GM12864 (cell line): ENCODE results near the gene GAS6.

Experiments
- DNase-seq: peaks from one replicate; pipeline ENCODE4 v3.0.0-alpha.2; 2011; ENCODE audit warnings: low read depth
- H3K4me3 ChIP-seq: 2 replicates; pipeline ENCODE4 v1.5.1; 2011; ENCODE audit warnings: mild to moderate bottlenecking, low read depth, low read length, control low read depth
- TF ChIP-seq, protein P1 (sequence below): IDR thresholded peaks from 2 replicates; pipeline ENCODE4 v1.5.1; 2011; ENCODE audit warnings: low read depth, mild to moderate bottlenecking, moderate library complexity, low read length, control low read depth, inconsistent platforms; ENCODE audit errors: missing control alignments

GAS6 gene

DNA sequence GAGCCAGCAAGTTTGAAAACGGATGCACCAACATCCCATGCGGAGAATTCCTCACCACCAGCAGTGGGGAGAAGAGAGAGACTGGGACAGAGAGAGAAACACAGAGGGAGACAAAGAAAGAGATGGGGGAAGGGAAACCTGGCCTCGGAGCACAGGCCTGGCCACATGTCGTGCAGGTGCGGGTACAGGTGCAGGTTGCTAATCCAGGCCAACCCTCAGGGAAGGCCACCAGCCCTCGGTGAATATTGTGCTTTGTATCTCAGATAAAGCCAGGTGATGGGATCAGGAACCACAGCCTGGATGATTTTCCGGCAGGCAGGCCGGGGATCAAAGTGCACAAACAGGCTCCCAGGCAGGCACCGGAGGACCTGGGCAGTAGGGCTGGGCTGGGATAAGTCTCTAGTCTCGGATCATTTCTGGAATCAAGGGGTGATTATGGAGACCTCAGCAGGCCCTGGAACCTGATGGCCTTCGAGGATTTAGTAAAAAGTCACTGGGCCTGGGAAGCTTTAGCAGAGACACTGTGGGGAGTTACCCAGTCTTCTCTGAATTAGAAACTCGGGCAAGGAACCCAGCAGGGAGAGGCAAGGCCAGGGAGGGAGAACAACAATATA is 3.7 kb downstream of the GAS6 start:
- no peak overlapping the region for H3K4me3 ChIP-seq
- DNase-seq: no peak
- TF ChIP-seq, protein P1, sequence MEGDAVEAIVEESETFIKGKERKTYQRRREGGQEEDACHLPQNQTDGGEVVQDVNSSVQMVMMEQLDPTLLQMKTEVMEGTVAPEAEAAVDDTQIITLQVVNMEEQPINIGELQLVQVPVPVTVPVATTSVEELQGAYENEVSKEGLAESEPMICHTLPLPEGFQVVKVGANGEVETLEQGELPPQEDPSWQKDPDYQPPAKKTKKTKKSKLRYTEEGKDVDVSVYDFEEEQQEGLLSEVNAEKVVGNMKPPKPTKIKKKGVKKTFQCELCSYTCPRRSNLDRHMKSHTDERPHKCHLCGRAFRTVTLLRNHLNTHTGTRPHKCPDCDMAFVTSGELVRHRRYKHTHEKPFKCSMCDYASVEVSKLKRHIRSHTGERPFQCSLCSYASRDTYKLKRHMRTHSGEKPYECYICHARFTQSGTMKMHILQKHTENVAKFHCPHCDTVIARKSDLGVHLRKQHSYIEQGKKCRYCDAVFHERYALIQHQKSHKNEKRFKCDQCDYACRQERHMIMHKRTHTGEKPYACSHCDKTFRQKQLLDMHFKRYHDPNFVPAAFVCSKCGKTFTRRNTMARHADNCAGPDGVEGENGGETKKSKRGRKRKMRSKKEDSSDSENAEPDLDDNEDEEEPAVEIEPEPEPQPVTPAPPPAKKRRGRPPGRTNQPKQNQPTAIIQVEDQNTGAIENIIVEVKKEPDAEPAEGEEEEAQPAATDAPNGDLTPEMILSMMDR: no peak

DNA sequence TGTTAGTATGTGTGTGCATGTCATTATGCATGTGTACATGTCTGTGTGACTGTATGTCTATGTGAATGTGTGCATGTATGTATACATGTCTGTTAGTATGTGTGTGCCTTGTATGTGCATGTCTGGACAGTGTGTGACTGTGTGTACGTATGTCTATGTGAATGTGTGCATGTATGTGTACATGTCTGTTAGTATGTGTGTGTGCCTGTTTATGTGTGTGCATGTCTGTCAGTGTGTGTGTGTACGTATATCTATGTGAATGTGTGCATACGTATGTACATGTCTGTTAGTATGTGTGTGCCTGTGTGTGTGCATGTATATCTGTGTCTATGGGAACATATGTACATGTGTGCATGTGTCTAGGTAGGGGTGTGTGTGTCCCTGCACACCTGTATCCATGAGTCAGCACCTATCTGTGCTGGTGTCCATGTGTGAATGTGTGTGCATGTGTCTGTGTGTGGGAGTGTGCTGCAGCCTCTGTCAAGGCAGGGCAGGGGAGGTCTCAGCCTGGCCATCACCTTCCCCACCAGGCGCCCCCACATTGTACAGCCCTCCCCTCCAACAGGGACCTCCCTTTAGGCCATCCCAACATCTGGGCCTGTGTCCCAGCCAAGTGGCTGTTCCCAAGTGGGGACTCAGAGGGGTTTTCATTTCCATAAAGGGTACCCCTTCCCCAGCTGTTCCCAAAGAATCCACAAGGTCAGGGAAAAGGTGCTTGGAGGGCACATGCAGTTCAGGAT is 4.4 kb downstream of the GAS6 start:
- TF ChIP-seq, protein P1: no peak
- H3K4me3 ChIP-seq: no peak overlapping the region
- no peak for DNase-seq

DNA sequence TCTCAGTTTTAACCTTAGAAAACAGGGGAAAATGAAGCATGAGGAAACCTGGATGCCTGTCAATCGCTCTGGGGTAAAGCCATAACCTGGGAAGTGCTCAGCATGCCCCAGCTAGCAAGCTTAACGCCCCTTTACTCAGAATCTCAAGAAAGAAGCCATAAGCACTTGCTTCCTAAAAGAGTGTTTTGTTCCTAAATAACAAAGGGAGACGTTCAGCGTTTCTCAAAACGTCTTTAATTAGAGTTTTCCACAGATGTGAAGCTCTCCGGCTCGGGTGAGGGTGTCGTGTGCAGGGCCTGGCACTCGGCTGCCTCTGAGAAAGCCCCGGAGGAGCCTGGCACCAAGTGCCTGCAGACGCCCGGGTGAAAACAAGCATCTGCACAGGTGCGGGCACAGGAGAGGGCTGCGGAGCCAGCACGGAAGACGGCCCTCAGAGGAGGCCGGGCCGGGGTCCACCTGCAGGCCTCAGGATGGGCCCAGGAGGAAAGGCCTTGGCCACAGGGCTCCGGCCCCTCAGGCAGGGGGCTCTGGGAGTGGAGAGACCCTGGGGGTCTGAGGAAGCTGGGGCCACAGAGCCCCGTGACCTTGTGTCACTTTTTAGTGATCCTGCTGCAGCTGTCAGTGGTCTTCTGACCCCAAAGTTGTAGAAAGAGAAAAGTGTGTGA is 6.2 kb downstream of the GAS6 start:
- no peak for DNase-seq
- H3K4me3 ChIP-seq: no peak overlapping the region
- TF ChIP-seq, protein P1: no peak

DNA sequence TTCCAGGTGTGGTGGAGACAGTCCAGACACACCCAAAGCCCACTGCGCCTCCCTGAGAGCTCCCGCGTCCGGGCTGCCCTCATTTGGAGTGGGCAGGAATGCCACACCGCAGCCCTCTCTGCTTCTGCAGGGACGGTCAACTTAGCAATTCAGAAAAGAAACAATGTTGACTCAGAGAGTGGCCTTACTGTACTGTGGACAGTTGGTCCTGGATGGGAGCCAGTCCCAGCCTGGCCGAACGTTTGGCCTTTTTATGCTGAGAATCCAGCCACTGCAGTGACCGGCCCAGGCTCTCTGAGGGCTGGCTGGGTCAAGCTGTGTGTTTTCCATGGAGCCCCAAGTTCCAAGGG is 7.2 kb downstream of the GAS6 start:
- no peak overlapping the region for H3K4me3 ChIP-seq
- no peak for DNase-seq
- TF ChIP-seq, protein P1: no peak

DNA sequence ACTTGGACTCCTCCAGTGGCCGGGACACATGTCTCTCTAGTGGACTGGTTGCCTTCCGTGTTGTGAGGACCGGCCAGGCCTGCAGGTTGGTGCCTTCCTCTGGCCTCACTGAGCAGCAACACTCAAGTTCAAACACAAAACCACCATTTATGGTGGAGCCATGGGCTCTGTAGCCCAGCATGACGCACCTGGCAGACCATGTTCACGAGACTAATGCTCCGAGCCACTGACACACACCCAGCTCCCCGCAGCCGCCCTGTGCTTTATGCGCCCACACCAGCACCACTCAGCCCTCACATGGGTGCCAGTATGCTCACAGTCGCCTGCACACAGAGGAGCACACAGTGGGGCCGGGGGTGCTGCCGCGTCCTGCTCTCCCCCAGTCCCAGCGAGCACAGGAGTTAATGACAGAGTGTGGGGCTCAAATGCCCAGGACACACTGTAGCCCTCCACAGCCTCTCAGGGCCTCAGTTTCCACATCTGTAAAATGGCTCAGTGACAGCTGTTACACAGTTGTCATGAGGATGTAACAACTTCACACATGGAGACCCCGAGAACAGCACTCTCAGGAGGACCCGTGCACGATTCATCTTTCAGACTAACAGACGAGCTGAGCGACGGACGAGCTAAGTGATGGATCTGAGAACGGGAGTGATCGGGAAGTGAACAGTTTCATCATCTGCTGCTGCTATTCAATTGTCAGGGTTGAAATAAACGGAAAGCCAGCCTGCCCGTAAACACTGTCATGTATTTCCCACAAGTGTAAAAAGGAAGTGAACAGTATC is 7.8 kb downstream of the GAS6 start:
- no peak overlapping the region for H3K4me3 ChIP-seq
- DNase-seq: no peak
- TF ChIP-seq, protein P1: no peak

DNA sequence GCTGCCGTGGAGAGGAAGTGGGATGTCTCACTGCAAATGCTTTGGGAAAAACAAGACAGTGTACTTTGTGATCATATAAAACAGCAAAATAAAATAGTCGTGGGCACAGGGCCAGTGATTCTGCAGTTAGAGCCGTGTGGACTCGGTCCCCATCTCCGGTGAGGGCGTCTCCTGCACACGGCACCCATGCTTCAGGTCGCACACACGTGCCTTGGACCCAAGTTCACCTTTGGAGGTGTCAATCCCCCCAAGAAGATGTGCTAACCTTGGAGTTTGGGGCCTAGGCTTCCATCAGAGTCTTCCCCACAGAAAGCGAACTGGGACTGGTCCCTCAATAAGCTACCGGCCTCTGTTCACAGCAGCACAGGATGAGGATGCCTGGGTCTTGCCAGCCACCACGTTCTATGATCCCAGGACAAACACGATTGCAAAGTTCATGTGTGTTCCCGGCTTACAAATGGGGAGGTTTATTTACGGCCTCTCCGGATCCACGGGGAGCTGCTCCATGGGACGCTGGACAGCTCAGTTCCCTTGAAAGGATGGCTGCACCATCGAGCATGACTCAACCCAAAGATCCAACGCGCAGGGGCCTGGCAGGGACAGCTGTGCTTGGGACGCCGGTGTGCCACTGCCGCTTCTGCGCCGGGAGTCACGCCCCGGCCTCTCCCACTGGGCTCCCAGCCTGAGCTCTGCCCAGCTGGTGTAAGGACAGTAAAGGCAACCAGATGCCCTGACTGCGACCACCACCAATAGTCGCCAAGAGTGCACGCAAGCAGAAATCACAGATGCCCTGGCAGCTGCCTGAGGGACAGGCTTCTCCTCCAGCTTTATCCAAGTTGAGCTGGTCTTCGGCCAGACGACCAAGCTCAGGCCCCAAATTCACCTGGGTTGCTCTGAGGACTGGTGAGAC is 8.6 kb downstream of the GAS6 start:
- H3K4me3 ChIP-seq: no peak overlapping the region
- no peak for DNase-seq
- TF ChIP-seq, protein P1: no peak
